ENCODE measurements around the gene MAD2L2. TPM values are rescaled to one million over a fixed set of nuclear protein-coding genes. Genes with fewer than 3 reads are reported as not detected.
A peak's percentile ranks its signal among the peaks of the same experiment; 100 is the strongest.

Gene MAD2L2
- total and polyA plus RNA-seq, 9 of the 15 experiments (the other 6 are each of a cell fraction or from before 2014, with no cell fraction given) = 12.4 to 286 (median 143) TPM

GRCh38 chr1:11664336-11665065 is 16.4 kb downstream of the MAD2L2 start (continued):
- TF ChIP-seq RBBP5 (IDR thresholded peaks at IDR 0.05; ENCODE audit: borderline replicate concordance, insufficient read depth, low read length, poor library complexity, severe bottlenecking) (peak; percentile 64), SAP30 (IDR thresholded peaks at IDR 0.05; ENCODE audit: borderline replicate concordance, insufficient read depth, low read depth, low read length, poor library complexity, severe bottlenecking) (peak; percentile 32), ARID4B (CRISPR knock-in tag; IDR thresholded peaks at IDR 0.05) (peak; percentile 2; the same call in 1 of the 2 replicates), KLF16 (IDR thresholded peaks at IDR 0.05) (no peak), HES1 (IDR thresholded peaks at IDR 0.05; ENCODE audit: low read depth) (no peak), RBM25 (IDR thresholded peaks at IDR 0.05; ENCODE audit: low read depth, low read length, severe bottlenecking) (peak; percentile 28), L3MBTL2 (IDR thresholded peaks at IDR 0.05) (peak; percentile 28), NR4A1 (CRISPR knock-in tag; IDR thresholded peaks at IDR 0.05) (no peak), NR4A1 (tag; IDR thresholded peaks at IDR 0.05) (no peak), CC2D1A (IDR thresholded peaks at IDR 0.05) (no peak), RB1 (IDR thresholded peaks at IDR 0.05; ENCODE audit: low read depth) (0 out of 2 replicates have a peak, but pooled peaks have one; percentile 7)
